Measurements from ENCODE around the gene CGRRF1.

Gene CGRRF1

GRCh38 chr14:54549862-54550261, 40.2 kb downstream of the CGRRF1 start:
- no peak for DNase-seq

- DNase-seq, result no peak
Observed at GRCh38 chr14:54550514-54550913, 40.8 kb downstream of the CGRRF1 start.

DNA sequence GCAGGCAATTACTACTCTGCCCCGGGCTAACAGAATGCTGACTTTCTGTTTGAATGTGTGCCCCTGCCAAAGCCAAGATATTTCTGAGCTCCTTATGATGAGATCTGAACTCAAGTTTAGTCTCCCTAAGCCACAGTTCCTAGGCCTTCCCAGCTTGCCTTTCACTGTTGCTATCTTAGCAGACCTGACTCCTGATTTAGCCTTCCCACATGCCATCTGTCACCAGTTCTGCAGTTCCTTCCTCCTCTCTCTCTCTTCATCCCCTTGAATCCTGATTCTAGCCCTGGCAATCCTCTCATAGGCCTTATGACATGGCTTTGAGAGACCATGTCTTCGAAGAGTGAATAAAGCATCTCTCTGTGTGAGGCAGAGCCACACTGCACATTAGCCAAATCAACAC, 44.7 kb downstream of the CGRRF1 start:
- no peak for DNase-seq

GRCh38 chr14:54555651-54556050, 45.9 kb downstream of the CGRRF1 start:
- DNase-seq, result no peak

GRCh38 chr14:54556535-54556934, 46.8 kb downstream of the CGRRF1 start:
- DNase-seq, result no peak

GRCh38 chr14:54562334-54562733, 52.6 kb downstream of the CGRRF1 start:
- DNase-seq, result no peak

DNA sequence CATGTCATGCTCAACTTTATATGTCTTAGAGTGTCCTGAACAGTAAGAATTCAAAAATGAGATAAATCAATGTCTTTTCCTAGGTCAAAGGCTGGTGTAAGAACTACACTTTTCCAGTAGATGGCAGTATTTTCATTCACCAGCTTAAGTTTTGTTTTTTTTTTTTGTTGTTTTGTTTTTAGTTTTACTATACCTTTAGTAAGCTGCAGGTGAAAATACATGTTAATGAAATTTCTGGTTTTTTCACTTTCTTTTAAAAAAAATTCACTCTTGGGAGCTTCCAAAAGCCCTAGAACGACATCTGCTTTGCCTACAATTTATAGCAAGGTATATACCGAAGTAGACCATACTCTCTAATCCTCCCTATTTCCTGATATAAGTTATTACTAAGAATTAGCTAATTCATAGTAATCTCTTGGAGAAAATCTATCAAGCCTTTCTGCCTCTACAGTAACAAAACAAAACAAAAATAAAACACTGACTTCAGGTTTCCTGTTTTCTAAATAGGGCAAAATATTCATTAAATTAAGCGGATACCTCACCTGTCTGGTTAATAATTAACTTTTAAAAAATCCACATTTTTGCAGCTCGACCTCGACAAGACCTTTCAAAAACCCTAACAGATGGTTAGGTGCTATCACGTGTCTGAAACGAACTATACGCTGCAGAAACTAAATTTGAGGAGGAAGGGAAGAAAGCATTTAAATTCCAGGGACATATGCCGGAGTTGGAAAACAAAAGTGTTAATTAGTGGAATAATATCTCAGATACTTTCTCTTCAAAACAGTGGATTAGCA, 54.6 kb downstream of the CGRRF1 start:
- DNase-seq, result no peak

GRCh38 chr14:54564868-54565784, 55.4 kb downstream of the CGRRF1 start:
- DNase-seq, result peak; percentile 51

GRCh38 chr14:54565785-54566409, 56.2 kb downstream of the CGRRF1 start:
- peak; percentile 74 for DNase-seq

DNA sequence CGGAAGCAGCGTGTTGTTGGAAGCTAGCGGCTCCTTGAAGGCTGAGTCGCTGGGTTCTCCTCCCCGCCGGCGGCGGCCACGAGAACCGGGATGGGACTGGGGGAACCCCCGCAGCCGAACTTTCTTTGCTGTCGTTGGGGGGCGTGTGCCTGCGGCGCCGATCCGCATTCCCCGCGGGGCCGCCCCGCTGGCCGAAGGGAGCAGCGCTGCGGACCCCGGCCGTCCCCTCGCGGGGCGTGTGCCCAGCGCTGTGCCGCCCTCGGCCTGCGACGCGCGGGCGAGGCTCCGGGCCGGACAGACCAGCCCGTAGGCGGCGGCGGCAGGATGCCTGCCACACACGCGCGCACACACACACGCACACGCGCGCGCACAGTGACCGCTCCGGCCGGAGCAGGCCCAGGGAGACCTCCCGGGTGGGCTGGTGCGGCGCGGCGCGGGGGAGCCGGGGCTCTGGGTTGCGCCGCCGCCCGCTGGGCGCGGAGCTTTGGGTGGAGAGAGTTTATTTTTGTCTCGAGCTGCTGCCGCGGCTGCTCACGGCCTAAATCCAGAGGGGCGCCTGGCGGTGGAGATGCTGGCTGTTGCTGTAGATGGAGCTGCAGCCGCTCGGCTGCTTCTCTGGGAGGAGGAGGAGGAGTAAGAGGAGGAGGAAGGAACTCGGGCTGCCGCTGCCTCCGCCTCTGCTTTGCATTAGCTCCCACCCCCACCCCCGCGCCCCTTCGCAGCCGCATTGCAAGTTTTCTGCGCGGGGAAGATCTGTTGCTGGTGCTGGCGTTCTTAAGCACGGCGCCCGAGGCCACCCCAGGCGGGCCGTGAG, 56.9 kb downstream of the CGRRF1 start, which contains the start of gene SAMD4A:
Gene SAMD4A (plus strand): TSS at position 719 of the 814 bp plus-strand sequence. CDS start 789 bp downstream, outside the sequence.
- peak; percentile 57 for DNase-seq

DNA sequence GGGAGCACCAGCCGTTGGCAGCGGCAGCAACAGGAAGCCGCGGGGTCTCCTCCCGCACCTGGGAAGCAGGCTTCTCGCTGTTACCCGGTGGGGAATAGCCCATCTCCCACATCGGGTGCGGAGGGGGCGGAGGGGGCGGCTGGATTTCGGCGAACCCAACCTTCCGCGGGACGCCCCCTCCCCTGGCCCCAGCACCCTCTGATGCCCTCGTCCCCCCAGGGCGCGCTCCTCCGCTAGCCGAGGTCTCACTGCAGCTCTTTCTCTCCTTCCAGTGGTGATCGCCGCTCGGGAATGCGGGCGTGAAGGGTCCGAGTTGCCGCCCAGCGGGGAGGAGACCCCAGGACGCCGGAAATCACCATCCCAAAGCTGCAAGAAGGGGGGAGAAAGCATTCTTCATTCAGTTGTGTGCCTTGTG, 57.5 kb downstream of the CGRRF1 start:
- no peak for DNase-seq

DNA sequence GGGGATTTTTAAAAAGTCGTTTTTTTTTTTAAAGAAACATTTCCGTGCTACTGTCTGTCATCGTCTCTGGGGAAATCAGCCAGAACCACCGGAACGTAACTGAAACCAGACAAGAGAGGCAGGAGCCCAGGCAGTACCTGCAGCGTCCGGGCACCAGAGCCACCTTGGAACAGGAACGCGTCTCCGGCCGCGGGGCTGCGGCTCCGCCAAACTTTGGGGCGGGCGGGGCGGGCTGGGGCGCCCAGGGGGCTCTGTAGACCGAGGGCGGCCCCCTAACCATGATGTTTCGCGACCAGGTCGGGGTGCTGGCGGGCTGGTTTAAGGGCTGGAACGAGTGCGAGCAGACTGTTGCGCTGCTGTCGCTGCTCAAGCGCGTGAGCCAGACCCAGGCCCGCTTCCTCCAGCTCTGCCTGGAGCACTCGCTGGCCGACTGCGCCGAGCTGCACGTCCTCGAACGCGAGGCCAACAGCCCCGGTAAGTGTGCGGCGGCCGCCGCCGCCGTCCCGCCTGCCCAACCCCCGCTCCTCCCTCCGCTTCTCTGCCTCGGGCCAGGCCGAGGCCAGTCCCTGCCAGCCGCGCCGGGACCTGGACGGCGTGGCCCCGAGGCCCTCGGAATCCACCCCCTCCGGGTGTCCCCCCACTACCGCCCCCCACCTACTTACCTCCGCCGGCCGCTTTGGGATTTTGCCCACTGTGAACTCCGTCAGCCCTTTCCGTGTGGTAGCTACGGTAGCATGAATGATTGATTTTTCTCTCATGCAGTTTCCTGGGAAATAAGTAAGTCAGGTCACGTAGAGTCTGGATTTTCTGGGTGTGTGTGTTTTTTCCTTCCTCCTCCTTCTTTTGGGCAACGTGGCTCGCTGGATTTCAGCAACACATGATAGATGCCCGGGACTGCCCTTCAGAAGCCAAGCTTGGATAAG, 58.2 kb downstream of the CGRRF1 start:
- DNase-seq, result peak; percentile 39

DNA sequence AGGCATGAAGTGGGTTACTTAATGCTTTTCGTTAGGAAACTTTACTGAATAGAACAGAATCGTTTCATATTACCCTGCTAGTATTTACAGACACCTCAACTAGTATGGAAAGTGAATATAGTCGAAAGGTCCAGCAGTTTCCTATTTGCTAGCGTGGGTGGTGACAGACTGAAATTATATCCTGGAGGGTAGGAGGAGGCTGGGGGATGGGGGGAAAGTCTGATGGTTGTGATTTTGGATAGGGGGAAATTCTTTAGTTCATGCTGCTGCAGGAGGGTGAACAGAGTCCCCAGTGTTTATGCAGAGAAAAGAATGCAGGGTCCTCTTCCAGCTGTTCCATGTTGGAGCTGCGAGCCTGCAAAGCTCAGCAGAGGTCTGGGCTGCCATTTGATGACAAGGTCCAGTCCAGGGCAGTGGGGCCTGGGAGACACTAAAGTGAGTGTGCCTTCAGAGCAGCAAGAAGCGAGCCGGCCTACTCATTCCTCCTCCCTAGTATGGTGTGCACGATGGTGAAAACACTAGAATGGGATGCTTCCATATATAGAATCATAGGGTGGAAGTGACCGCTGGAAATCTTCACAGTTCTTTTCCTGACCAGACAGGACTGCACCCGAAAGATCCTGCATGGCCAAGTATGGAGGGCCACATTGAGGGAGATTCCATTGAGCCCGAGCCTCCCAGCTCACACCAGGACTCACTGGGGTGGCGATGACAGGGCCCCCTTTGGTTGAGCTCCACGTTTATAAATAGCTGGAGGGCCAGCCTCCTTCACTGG, 59.3 kb downstream of the CGRRF1 start:
- DNase-seq, result no peak

GRCh38 chr14:54570047-54570446, 60.3 kb downstream of the CGRRF1 start:
- DNase-seq, result no peak

DNA sequence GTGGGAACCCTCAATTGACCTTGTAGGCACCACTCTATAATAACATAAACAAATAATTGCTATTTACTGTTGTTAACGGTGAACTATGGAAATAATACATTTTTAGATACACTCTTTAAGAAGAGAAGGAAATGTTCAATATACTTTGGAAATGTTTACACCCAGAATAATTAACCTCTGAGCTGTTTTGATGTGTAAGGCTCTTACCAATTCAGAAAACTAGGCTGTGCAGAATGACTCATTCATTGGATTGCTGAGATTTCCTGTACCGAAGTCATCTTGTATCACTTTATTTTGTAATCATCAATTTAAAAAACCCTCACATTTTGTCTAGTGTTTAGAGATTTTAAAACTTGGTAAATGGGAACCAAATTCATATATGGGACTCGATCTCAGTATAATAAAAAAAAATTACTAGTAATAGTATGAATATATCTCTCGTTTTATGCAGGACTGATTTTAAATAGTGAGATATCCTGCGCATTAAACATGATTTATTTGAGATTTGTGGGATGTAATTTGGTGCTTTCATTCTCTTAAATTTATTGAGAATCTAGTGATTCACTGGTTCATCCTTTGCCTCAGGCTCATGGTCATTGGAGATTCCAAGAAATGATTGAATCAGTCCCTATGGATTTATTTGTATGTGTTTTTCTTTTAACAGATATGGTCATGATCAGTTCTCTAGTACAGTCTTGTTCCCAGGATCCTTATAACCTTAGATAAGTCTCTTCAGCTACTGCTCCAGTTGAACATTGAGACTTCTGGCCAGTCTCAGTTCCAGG, 61.1 kb downstream of the CGRRF1 start:
- no peak for DNase-seq

- DNase-seq, result no peak
Observed at GRCh38 chr14:54572316-54572715, 62.6 kb downstream of the CGRRF1 start.

DNA sequence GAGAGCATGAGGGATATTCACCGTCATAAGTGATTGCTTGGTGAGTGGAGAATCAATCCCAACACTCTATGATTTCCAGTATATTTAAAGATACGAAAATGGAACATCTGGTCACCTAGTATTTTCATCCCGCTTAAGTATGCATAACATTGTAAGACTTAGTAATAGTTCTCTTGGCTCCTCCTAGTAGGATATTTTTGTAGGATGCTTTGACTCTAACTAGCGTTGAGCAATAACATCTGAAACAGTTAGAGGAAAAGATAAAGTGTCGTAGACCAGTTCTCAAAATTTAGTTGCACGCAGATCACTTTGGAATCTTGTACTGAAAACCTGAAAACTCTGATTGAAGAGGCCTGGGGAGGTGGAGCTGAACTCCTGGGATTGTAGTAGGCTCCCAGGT, 64.8 kb downstream of the CGRRF1 start:
- DNase-seq, result no peak

GRCh38 chr14:54577494-54577893, 67.8 kb downstream of the CGRRF1 start:
- no peak for DNase-seq

- no peak for DNase-seq
Observed at GRCh38 chr14:54577977-54578376, 68.3 kb downstream of the CGRRF1 start.

GRCh38 chr14:54579621-54580020, 69.9 kb downstream of the CGRRF1 start:
- no peak for DNase-seq

Measured in stimulated activated naive CD4-positive, alpha-beta T cell treated with Interleukin-2 at 50 U/mL for 16 hours (primary cell).